ENCODE results near the gene TAC3.

DNA sequence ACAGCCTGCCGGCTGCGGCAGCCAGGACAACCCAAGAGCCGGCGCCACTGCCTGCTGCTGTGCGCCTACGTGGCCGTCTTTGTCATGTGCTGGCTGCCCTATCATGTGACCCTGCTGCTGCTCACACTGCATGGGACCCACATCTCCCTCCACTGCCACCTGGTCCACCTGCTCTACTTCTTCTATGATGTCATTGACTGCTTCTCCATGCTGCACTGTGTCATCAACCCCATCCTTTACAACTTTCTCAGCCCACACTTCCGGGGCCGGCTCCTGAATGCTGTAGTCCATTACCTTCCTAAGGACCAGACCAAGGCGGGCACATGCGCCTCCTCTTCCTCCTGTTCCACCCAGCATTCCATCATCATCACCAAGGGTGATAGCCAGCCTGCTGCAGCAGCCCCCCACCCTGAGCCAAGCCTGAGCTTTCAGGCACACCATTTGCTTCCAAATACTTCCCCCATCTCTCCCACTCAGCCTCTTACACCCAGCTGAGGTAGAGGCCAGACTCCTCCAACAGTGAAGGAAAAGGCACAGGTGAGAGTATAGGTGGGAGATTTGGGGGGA, 20.3 kb downstream of the TAC3 start:
- TF ChIP-seq, protein P1, sequence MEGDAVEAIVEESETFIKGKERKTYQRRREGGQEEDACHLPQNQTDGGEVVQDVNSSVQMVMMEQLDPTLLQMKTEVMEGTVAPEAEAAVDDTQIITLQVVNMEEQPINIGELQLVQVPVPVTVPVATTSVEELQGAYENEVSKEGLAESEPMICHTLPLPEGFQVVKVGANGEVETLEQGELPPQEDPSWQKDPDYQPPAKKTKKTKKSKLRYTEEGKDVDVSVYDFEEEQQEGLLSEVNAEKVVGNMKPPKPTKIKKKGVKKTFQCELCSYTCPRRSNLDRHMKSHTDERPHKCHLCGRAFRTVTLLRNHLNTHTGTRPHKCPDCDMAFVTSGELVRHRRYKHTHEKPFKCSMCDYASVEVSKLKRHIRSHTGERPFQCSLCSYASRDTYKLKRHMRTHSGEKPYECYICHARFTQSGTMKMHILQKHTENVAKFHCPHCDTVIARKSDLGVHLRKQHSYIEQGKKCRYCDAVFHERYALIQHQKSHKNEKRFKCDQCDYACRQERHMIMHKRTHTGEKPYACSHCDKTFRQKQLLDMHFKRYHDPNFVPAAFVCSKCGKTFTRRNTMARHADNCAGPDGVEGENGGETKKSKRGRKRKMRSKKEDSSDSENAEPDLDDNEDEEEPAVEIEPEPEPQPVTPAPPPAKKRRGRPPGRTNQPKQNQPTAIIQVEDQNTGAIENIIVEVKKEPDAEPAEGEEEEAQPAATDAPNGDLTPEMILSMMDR (IDR thresholded peaks at IDR 0.05) = no peak
- TF ChIP-seq POLR2A (IDR thresholded peaks at IDR 0.05) = no peak

Measured in right lobe of liver (tissue), 4 donors.